Esophagus squamous epithelium (tissue), 4 donors: ENCODE data around the gene FIG4.

ENCODE experiments used
- POLR2A ChIP-seq, 4 donors: fragments of 450-650 bp; IDR thresholded peaks; one replicate each; pipeline ENCODE4 v1.6.1; 2017; ENCODE audit warnings: antibody characterized with exemption in 4 of 4, mild to moderate bottlenecking in 4 of 4, moderate library complexity in 3 of 4
- TF ChIP-seq, protein P1 (sequence below), 6 experiments: fragments of 450-650 bp in 4 of 6; fragments of 200-600 bp in 2 of 6; sonication (generic) in 2 of 6; IDR thresholded peaks; one replicate each; pipeline ENCODE4 v1.5.1; 2016 to 2019; ENCODE audit warnings: antibody characterized with exemption in 6 of 6, mild to moderate bottlenecking in 4 of 6, moderate library complexity in 4 of 6

DNA sequence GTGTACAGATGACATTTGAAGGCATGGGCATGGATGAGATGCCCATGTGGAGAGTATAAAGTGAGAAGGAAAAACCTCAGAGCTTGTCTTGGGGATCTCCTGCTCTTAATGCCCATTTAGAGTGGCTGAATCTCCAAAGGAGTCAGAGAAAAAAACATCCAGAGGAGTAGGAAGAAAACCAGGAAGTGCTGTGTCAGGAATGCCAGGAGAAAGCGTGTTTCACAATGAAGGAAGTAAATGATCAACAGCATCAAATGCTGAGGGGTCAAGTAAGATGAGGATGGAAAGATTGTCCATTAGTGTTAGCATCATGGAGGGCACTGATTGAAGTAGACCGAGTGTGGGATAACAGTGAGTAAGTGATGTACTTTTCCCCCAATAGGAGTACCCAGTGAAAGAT is 56.1 kb downstream of the FIG4 start:
- TF ChIP-seq, protein P1, sequence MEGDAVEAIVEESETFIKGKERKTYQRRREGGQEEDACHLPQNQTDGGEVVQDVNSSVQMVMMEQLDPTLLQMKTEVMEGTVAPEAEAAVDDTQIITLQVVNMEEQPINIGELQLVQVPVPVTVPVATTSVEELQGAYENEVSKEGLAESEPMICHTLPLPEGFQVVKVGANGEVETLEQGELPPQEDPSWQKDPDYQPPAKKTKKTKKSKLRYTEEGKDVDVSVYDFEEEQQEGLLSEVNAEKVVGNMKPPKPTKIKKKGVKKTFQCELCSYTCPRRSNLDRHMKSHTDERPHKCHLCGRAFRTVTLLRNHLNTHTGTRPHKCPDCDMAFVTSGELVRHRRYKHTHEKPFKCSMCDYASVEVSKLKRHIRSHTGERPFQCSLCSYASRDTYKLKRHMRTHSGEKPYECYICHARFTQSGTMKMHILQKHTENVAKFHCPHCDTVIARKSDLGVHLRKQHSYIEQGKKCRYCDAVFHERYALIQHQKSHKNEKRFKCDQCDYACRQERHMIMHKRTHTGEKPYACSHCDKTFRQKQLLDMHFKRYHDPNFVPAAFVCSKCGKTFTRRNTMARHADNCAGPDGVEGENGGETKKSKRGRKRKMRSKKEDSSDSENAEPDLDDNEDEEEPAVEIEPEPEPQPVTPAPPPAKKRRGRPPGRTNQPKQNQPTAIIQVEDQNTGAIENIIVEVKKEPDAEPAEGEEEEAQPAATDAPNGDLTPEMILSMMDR (IDR thresholded peaks at IDR 0.05): no peak
- TF ChIP-seq POLR2A (IDR thresholded peaks at IDR 0.05): no peak
